ENCODE data around the gene GAR1. TPM values are rescaled to one million over a fixed set of nuclear protein-coding genes. Genes with fewer than 3 reads are reported as not detected.

Gene GAR1
- total RNA-seq, 2 experiments from 2014 or later = 18.9 to 24.4 TPM

Other genes with a start within 250 kb of the GAR1 start
- 10 to 100 TPM; 11.5 to 12.1 TPM for gene CASP6, start 112.3 kb upstream of the GAR1 start, total RNA-seq
- gene PLA2G12A, start 85.7 kb upstream of the GAR1 start, total RNA-seq = 10 to 100 TPM; 22.8 to 24.3 TPM
- not detected for gene CFI, start 13.8 kb upstream of the GAR1 start, total RNA-seq
- gene RRH, start 12.2 kb downstream of the GAR1 start, total RNA-seq = not detected
- gene LRIT3, start 32.3 kb downstream of the GAR1 start, total RNA-seq = under 1 TPM in 1 of 2 experiments, not detected in 1; 0.05 TPM
- gene EGF, start 97.1 kb downstream of the GAR1 start, total RNA-seq = not detected